SK-N-SH treated with all-trans-retinoic acid at 6 μM for 48 hours (cell line): ENCODE measurements around the gene DDX39B.
A peak's percentile ranks its signal among the peaks of the same experiment; 100 is the strongest.

Experiments
- ATAC-seq: fragments of 200-7000 bp; cut with Tn5 transposase; 3 replicates; pipeline ENCODE4 v1.9.1; 2020; ENCODE audit warnings: mild to moderate bottlenecking, moderate library complexity
- ARNTL ChIP-seq: fragments of 450-650 bp; formaldehyde crosslinking; IDR thresholded peaks from 2 replicates; pipeline ENCODE4 v1.5.0; 2020; ENCODE audit warnings: low read depth, mild to moderate bottlenecking, moderate library complexity, borderline replicate concordance
- BACH2 ChIP-seq: fragments of 250-450 bp; sonication (Bioruptor Pico); IDR thresholded peaks from 2 replicates; pipeline ENCODE4 v1.9.0; 2021; ENCODE audit warnings: mild to moderate bottlenecking, borderline replicate concordance
- CSDC2 ChIP-seq: fragments of 250-450 bp; sonication (Bioruptor Pico); IDR thresholded peaks from 2 replicates; pipeline ENCODE4 v1.5.0; 2020; ENCODE audit warnings: mild to moderate bottlenecking, moderate library complexity
- ESRRG ChIP-seq: fragments of 250-450 bp; sonication (Bioruptor Pico); IDR thresholded peaks from 2 replicates; pipeline ENCODE4 v1.6.1; 2021; ENCODE audit warnings: mild to moderate bottlenecking
- GLIS3 ChIP-seq: fragments of 250-450 bp; sonication (Bioruptor Pico); IDR thresholded peaks from 2 replicates; pipeline ENCODE4 v1.5.0; 2020; ENCODE audit warnings: mild to moderate bottlenecking, moderate library complexity
- ISL1 ChIP-seq: fragments of 250-450 bp; sonication (Bioruptor Pico); IDR thresholded peaks from 2 replicates; pipeline ENCODE4 v2.1.2; 2022; ENCODE audit warnings: mild to moderate bottlenecking, moderate library complexity
- OSR1 ChIP-seq: fragments of 250-450 bp; sonication (Bioruptor Pico); IDR thresholded peaks from 2 replicates; pipeline ENCODE4 v1.8.0; 2022; ENCODE audit warnings: moderate library complexity, mild to moderate bottlenecking, inconsistent platforms
- PATZ1 ChIP-seq: fragments of 250-450 bp; sonication (Bioruptor Pico); IDR thresholded peaks from 2 replicates; pipeline ENCODE4 v1.8.0; 2020; ENCODE audit warnings: mild to moderate bottlenecking, moderate library complexity, borderline replicate concordance
- PPARA ChIP-seq: fragments of 250-450 bp; sonication (Bioruptor Pico); IDR thresholded peaks from 2 replicates; pipeline ENCODE4 v1.5.0; 2020; ENCODE audit warnings: mild to moderate bottlenecking, borderline replicate concordance
- RARB ChIP-seq: fragments of 250-450 bp; sonication (Bioruptor Pico); IDR thresholded peaks from 2 replicates; pipeline ENCODE4 v1.8.0; 2021; ENCODE audit warnings: mild to moderate bottlenecking, moderate library complexity
- SNAI2 ChIP-seq: fragments of 250-450 bp; sonication (Bioruptor Pico); IDR thresholded peaks from 2 replicates; pipeline ENCODE4 v1.5.0; 2020; ENCODE audit warnings: mild to moderate bottlenecking, moderate library complexity
- TCF4 ChIP-seq: fragments of 250-450 bp; sonication (Bioruptor Pico); IDR thresholded peaks from 2 replicates; pipeline ENCODE4 v1.8.0; 2021; ENCODE audit warnings: mild to moderate bottlenecking, moderate library complexity, borderline replicate concordance
- TOX ChIP-seq: fragments of 250-450 bp; sonication (Bioruptor Pico); IDR thresholded peaks from 2 replicates; pipeline ENCODE4 v1.8.0; 2021; ENCODE audit warnings: mild to moderate bottlenecking, moderate library complexity, borderline replicate concordance
- TSHZ2 ChIP-seq: fragments of 250-450 bp; sonication (Bioruptor Pico); IDR thresholded peaks from 2 replicates; pipeline ENCODE4 v1.5.0; 2020; ENCODE audit warnings: mild to moderate bottlenecking, moderate library complexity
- ZC3H10 ChIP-seq: fragments of 250-450 bp; sonication (Bioruptor Pico); IDR thresholded peaks from 2 replicates; pipeline ENCODE4 v1.5.1; 2021; ENCODE audit warnings: mild to moderate bottlenecking, moderate library complexity
- ZFP3 ChIP-seq: fragments of 250-450 bp; sonication (Bioruptor Pico); IDR thresholded peaks from 2 replicates; pipeline ENCODE4 v1.5.0; 2020; ENCODE audit warnings: mild to moderate bottlenecking, moderate library complexity
- ZFP30 ChIP-seq: fragments of 450-650 bp; formaldehyde crosslinking; IDR thresholded peaks from 2 replicates; pipeline ENCODE4 v1.5.0; 2022; ENCODE audit warnings: mild to moderate bottlenecking, moderate library complexity
- ZNF70 ChIP-seq: fragments of 450-650 bp; formaldehyde crosslinking; IDR thresholded peaks from 2 replicates; pipeline ENCODE4 v1.5.0; 2020; ENCODE audit warnings: mild to moderate bottlenecking, moderate library complexity
- ZNF8 ChIP-seq: fragments of 450-650 bp; formaldehyde crosslinking; IDR thresholded peaks from 2 replicates; pipeline ENCODE4 v1.5.0; 2020; ENCODE audit warnings: mild to moderate bottlenecking, moderate library complexity
- TF ChIP-seq, protein P1 (sequence below): fragments of 250-450 bp; sonication (Bioruptor Pico); IDR thresholded peaks from 2 replicates; pipeline ENCODE4 v1.5.1; 2021; ENCODE audit warnings: mild to moderate bottlenecking, moderate library complexity
- TF ChIP-seq, protein P2 (sequence below): fragments of 250-450 bp; sonication (Bioruptor Pico); IDR thresholded peaks from 2 replicates; pipeline ENCODE4 v1.8.0; 2021; ENCODE audit warnings: low read depth, mild to moderate bottlenecking, moderate library complexity, borderline replicate concordance
- TF ChIP-seq, protein P3 (sequence below): fragments of 250-450 bp; sonication (Bioruptor Pico); IDR thresholded peaks from 2 replicates; pipeline ENCODE4 v1.5.1; 2020; ENCODE audit warnings: low read depth, mild to moderate bottlenecking, moderate library complexity

DDX39B gene

DNA sequence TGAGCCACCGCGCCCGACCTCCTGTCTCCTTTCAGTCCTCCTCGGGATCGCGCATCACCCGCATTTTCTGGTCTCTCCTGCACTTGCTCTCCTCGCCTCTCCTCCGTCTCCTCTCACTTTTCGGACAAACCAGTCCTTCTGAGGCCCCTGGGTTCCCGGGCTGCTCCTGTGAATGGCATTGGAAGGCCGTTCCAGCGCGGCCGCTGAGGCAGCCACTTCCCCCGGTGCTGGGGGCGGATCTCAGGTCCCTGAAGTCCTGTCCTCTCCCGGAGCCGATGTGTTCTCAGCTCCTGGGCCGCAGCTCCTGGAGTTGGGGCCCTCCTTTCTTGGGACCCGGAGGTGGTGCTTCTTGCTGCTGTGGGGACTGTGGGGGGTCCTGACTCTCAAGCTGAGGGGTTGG is 43.1 kb downstream of the DDX39B start:
- ATAC-seq: no peak
- no peak for TF ChIP-seq BACH2 (CRISPR knock-in tag)
- TF ChIP-seq SNAI2 (CRISPR knock-in tag): no peak
- TF ChIP-seq OSR1: no peak
- TF ChIP-seq, protein P1, sequence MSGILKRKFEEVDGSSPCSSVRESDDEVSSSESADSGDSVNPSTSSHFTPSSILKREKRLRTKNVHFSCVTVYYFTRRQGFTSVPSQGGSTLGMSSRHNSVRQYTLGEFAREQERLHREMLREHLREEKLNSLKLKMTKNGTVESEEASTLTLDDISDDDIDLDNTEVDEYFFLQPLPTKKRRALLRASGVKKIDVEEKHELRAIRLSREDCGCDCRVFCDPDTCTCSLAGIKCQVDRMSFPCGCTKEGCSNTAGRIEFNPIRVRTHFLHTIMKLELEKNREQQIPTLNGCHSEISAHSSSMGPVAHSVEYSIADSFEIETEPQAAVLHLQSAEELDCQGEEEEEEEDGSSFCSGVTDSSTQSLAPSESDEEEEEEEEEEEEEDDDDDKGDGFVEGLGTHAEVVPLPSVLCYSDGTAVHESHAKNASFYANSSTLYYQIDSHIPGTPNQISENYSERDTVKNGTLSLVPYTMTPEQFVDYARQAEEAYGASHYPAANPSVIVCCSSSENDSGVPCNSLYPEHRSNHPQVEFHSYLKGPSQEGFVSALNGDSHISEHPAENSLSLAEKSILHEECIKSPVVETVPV (CRISPR knock-in tag): no peak
- TF ChIP-seq, protein P2, sequence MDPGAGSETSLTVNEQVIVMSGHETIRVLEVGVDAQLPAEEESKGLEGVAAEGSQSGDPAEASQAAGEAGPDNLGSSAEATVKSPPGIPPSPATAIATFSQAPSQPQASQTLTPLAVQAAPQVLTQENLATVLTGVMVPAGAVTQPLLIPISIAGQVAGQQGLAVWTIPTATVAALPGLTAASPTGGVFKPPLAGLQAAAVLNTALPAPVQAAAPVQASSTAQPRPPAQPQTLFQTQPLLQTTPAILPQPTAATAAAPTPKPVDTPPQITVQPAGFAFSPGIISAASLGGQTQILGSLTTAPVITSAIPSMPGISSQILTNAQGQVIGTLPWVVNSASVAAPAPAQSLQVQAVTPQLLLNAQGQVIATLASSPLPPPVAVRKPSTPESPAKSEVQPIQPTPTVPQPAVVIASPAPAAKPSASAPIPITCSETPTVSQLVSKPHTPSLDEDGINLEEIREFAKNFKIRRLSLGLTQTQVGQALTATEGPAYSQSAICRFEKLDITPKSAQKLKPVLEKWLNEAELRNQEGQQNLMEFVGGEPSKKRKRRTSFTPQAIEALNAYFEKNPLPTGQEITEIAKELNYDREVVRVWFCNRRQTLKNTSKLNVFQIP: no peak
- no peak for TF ChIP-seq ZC3H10 (CRISPR knock-in tag)
- no peak for TF ChIP-seq ZNF70 (CRISPR knock-in tag)
- no peak for TF ChIP-seq ESRRG (CRISPR knock-in tag)
- TF ChIP-seq PATZ1 (CRISPR knock-in tag): no peak
- TF ChIP-seq TCF4 (CRISPR knock-in tag): no peak
- no peak for TF ChIP-seq CSDC2
- TF ChIP-seq PPARA (CRISPR knock-in tag): no peak
- TF ChIP-seq ISL1: no peak
- TF ChIP-seq RARB (CRISPR knock-in tag): no peak
- TF ChIP-seq, protein P3, sequence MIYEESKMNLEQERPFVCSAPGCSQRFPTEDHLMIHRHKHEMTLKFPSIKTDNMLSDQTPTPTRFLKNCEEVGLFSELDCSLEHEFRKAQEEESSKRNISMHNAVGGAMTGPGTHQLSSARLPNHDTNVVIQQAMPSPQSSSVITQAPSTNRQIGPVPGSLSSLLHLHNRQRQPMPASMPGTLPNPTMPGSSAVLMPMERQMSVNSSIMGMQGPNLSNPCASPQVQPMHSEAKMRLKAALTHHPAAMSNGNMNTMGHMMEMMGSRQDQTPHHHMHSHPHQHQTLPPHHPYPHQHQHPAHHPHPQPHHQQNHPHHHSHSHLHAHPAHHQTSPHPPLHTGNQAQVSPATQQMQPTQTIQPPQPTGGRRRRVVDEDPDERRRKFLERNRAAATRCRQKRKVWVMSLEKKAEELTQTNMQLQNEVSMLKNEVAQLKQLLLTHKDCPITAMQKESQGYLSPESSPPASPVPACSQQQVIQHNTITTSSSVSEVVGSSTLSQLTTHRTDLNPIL (CRISPR knock-in tag): no peak
- no peak for TF ChIP-seq ZNF8 (CRISPR knock-in tag)
- TF ChIP-seq, all 23 proteins: peak for 0

DNA sequence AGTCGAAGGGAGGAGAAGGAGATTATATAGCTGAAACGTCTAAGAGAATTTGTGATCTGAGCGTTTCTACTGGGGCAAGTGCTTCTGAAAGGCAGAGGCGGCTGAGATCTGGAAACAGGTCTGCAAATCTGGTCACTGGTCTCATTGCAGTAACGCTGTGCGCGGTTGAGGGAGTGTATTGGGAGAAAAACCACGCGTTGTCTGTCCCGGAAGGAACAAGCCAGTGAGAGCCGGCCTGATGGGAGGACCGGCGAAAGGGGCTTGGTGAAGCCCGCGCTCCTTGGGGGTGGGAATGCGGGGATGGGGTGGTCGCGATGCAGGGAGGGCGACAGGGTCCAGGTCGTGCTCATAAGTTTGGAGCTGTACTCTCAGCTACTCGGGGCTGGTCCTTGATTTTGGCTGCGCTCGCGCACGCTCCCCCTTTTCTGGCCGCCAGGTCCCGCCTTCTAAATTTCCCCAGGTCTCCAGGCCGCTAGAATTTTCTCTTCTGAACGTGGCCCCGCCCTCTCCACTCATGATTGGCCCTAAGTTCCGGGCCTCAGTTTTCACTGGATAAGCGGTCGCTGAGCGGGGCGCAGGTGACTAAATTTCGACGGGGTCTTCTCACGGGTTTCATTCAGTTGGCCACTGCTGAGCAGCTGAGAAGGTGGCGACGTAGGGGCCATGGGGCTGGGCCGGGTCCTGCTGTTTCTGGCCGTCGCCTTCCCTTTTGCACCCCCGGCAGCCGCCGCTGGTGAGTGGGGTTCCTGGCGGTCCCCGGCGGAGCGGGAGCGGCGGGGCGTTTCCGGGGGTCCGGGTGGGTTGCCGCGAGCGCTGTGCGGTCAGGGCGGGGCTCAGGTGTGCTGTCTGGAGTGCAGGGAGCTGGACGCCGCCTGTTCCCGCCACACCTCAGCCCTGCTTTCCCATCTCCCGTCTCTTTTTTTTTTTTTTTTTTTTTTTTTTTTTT is 44.0 kb downstream of the DDX39B start, which contains the start of gene MICB:
TSS of gene MICB (plus strand) at position 615 of the 946 bp plus-strand sequence. CDS start at position 664, 49 bp downstream.
- peak; percentile 74 for ATAC-seq
- TF ChIP-seq, protein P1 (CRISPR knock-in tag): no peak
- TF ChIP-seq, protein P3 (CRISPR knock-in tag): no peak
- TF ChIP-seq ARNTL (CRISPR knock-in tag) (no peak), ZFP30 (CRISPR knock-in tag) (no peak), RARB (CRISPR knock-in tag) (no peak), GLIS3 (CRISPR knock-in tag) (no peak), CSDC2 (no peak), PATZ1 (CRISPR knock-in tag) (no peak), ISL1 (no peak), TCF4 (CRISPR knock-in tag) (no peak), PPARA (CRISPR knock-in tag) (no peak), TOX (CRISPR knock-in tag) (no peak), ZFP3 (CRISPR knock-in tag) (no peak), TSHZ2 (CRISPR knock-in tag) (no peak), ZC3H10 (CRISPR knock-in tag) (no peak)
- TF ChIP-seq, protein P2: no peak
